ENCODE measurements around the gene SLC25A5. TPM values are rescaled to one million over a fixed set of nuclear protein-coding genes. Genes with fewer than 3 reads are reported as not detected.
"Not testable (repeated sequence)": the region's sequence is repeated elsewhere in the genome, so short reads cannot be mapped to it uniquely, and the experiment has no call there.

SLC25A5 gene
- total and polyA plus RNA-seq, 11 donors = 48.7 to 590 (median 176) TPM

- no peaks in the 10 kb centered on the region for H3K9me3 ChIP-seq
- H3K36me3 ChIP-seq = no peaks in the 10 kb centered on the region
- no peak overlapping the region for H3K27ac ChIP-seq
- TF ChIP-seq CTCF (IDR thresholded peaks at IDR 0.05) = no peak
- H3K4me3 ChIP-seq = no peak overlapping the region
- no peaks in the 10 kb centered on the region for H3K27me3 ChIP-seq
- no peak for DNase-seq
- WGBS, 4 donors = 76 to 87% (median 81%) methylated on average over 13 of the region's 13 CpGs
- H3K4me1 ChIP-seq = no peaks in the 10 kb centered on the region
- ATAC-seq = no peak
- intact Hi-C loops (cut with DNase I) = loop anchor here in 1 of 10 donors (10.0 kb wide), 1 partner anchor 85 kb away; the partner anchor contains the start of gene UBE2A
Measured at GRCh38 chrX:119489212-119490074, 21.2 kb downstream of the SLC25A5 start.

- Histone ChIP-seq H3K27ac (no peak overlapping the region), H3K27me3 (no peaks in the 10 kb centered on the region), H3K4me3 (no peak overlapping the region), H3K36me3 (no peaks in the 10 kb centered on the region), H3K4me1 (no peaks in the 10 kb centered on the region), H3K9me3 (no peaks in the 10 kb centered on the region)
- intact Hi-C loops (cut with DNase I) = no loop called here
- DNase-seq (no peak), ATAC-seq (no peak)
- no peak for TF ChIP-seq CTCF (IDR thresholded peaks at IDR 0.05)
- no peak for TF ChIP-seq POLR2A (IDR thresholded peaks at IDR 0.05)
- WGBS, 4 donors = 80 to 95% (median 87%) methylated on average over 2 of the region's 2 CpGs
Measured at GRCh38 chrX:119492463-119492862, 24.2 kb downstream of the SLC25A5 start.

- 79 to 93% (median 87%) methylated on average over 10 of the region's 10 CpGs for WGBS, 4 donors
- DNase-seq; H3K27me3 ChIP-seq; ATAC-seq; H3K36me3 ChIP-seq; intact Hi-C loops (cut with DNase I); H3K27ac ChIP-seq; H3K9me3 ChIP-seq; H3K4me1 ChIP-seq; H3K4me3 ChIP-seq: not testable (repeated sequence)
Measured at GRCh38 chrX:119493851-119494495, 25.7 kb downstream of the SLC25A5 start.

- ATAC-seq = no peak
- H3K4me1 ChIP-seq = no peaks in the 10 kb centered on the region
- no peak overlapping the region for H3K27ac ChIP-seq
- intact Hi-C loops (cut with DNase I) = no loop called here
- H3K27me3 ChIP-seq = no peaks in the 10 kb centered on the region
- no peak overlapping the region for H3K4me3 ChIP-seq
- no peaks in the 10 kb centered on the region for H3K9me3 ChIP-seq
- TF ChIP-seq POLR2A (IDR thresholded peaks at IDR 0.05) (no peak), CTCF (IDR thresholded peaks at IDR 0.05) (no peak)
- no peaks in the 10 kb centered on the region for H3K36me3 ChIP-seq
- DNase-seq = no peak
- WGBS, 4 donors = 64 to 76% (median 69%) methylated on average over 10 of the region's 10 CpGs
Measured at GRCh38 chrX:119495734-119496726, 27.8 kb downstream of the SLC25A5 start.

Measured in heart left ventricle (tissue), 16 donors.